ENCODE data around the gene DNAH10. TPM values are rescaled to one million over a fixed set of nuclear protein-coding genes. Genes with fewer than 3 reads are reported as not detected.
A peak's percentile ranks its signal among the peaks of the same experiment; 100 is the strongest.

The DNAH10 gene
- total RNA-seq, 1 donor from 2014 or later = 0.54 TPM

GRCh38 chr12:123972457-123973401, 210.6 kb downstream of the DNAH10 start, which contains the start of the genes CCDC92 and ZNF664:
Gene CCDC92, minus strand, starts transcription at chr12:123972831. Its CDS starts 28,526 bp downstream, at chr12:123944305.
Gene ZNF664, plus strand, starts transcription at chr12:123973215. Its CDS starts 38,930 bp downstream, at chr12:124012145.
- H4K20me1 ChIP-seq (ENCODE audit: insufficient read depth, low read length) = peaks cover 40% of the 10 kb centered on the region
- no peaks in the 10 kb centered on the region for H3K36me3 ChIP-seq (ENCODE audit: insufficient read depth, low read length)
- FAIRE-seq = no peak
- peak within 1 kb of the TSS; percentile 74 for H2AFZ ChIP-seq (ENCODE audit: low read depth, low read length)
- H3K9me3 Mint-ChIP-seq (ENCODE audit: unreplicated experiment) = no peaks in the 10 kb centered on the region
- H3K4me2 ChIP-seq (ENCODE audit: low read length) = peak within 1 kb of the TSS; percentile 94
- peak; percentile 73 for DNase-seq (ENCODE audit: low read depth)
- no peak for TF ChIP-seq EZH2 (IDR thresholded peaks at IDR 0.05; ENCODE audit: insufficient read depth, low read length)
- TF ChIP-seq CTCF (IDR thresholded peaks at IDR 0.05; ENCODE audit: insufficient read depth, low read depth, low read length) = no peak
- H3K4me3 Mint-ChIP-seq (ENCODE audit: unreplicated experiment) = peak within 1 kb of the TSS; percentile 99
- H3K27ac Mint-ChIP-seq (ENCODE audit: unreplicated experiment) = peak within 1 kb of the TSS; percentile 96
- no peaks in the 10 kb centered on the region for H3K9me3 ChIP-seq (ENCODE audit: insufficient read depth, low read depth, low read length)
- H3K4me1 Mint-ChIP-seq (ENCODE audit: low read depth, unreplicated experiment) = peaks cover 14% of the 10 kb centered on the region
- H3K4me3 ChIP-seq (ENCODE audit: insufficient read depth, low read depth, low read length) = peak within 1 kb of the TSS; percentile 80
- H3K79me2 ChIP-seq (ENCODE audit: insufficient read depth, low read length) = peaks cover 65% of the 10 kb centered on the region
- peaks cover 4% of the 10 kb centered on the region for H3K27me3 Mint-ChIP-seq (ENCODE audit: low read depth, unreplicated experiment)
- H3K36me3 Mint-ChIP-seq (ENCODE audit: low read depth, unreplicated experiment) = peaks cover 11% of the 10 kb centered on the region
- H3K4me1 ChIP-seq (ENCODE audit: insufficient read depth, low read length) = peaks cover 24% of the 10 kb centered on the region
- no peaks in the 10 kb centered on the region for H3K27me3 ChIP-seq (ENCODE audit: insufficient read depth, low read length)
- H3K27ac ChIP-seq (ENCODE audit: low read depth, low read length) = peak within 1 kb of the TSS; percentile 55
- peak within 1 kb of the TSS; percentile 86 for H3K9ac ChIP-seq (ENCODE audit: low read length)

- no peaks in the 10 kb centered on the region for H3K27me3 ChIP-seq (ENCODE audit: insufficient read depth, low read length)
- Mint-ChIP-seq H3K4me3 (ENCODE audit: unreplicated experiment) (peak overlapping the region; percentile 99), H3K36me3 (ENCODE audit: low read depth, unreplicated experiment) (peaks cover 7% of the 10 kb centered on the region), H3K27me3 (ENCODE audit: low read depth, unreplicated experiment) (peaks cover 4% of the 10 kb centered on the region), H3K4me1 (ENCODE audit: low read depth, unreplicated experiment) (peaks cover 12% of the 10 kb centered on the region), H3K27ac (ENCODE audit: unreplicated experiment) (peak overlapping the region; percentile 48), H3K9me3 (ENCODE audit: unreplicated experiment) (no peaks in the 10 kb centered on the region)
- H3K4me1 ChIP-seq (ENCODE audit: insufficient read depth, low read length) = peaks cover 20% of the 10 kb centered on the region
- H3K79me2 ChIP-seq (ENCODE audit: insufficient read depth, low read length) = peaks cover 56% of the 10 kb centered on the region
- peaks cover 30% of the 10 kb centered on the region for H4K20me1 ChIP-seq (ENCODE audit: insufficient read depth, low read length)
- peak overlapping the region; percentile 79 for H3K4me3 ChIP-seq (ENCODE audit: insufficient read depth, low read depth, low read length)
- peak overlapping the region; percentile 91 for H3K4me2 ChIP-seq (ENCODE audit: low read length)
- DNase-seq (ENCODE audit: low read depth) (no peak), FAIRE-seq (no peak)
- peak overlapping the region; percentile 29 for H3K27ac ChIP-seq (ENCODE audit: low read depth, low read length)
- H2AFZ ChIP-seq (ENCODE audit: low read depth, low read length) = peak overlapping the region; percentile 74
- H3K36me3 ChIP-seq (ENCODE audit: insufficient read depth, low read length) = no peaks in the 10 kb centered on the region
- H3K9ac ChIP-seq (ENCODE audit: low read length) = peak overlapping the region; percentile 85
- H3K9me3 ChIP-seq (ENCODE audit: insufficient read depth, low read depth, low read length) = no peaks in the 10 kb centered on the region
- no peak for TF ChIP-seq CTCF (IDR thresholded peaks at IDR 0.05; ENCODE audit: insufficient read depth, low read depth, low read length)
- no peak for TF ChIP-seq EZH2 (IDR thresholded peaks at IDR 0.05; ENCODE audit: insufficient read depth, low read length)
Observed at GRCh38 chr12:123973552-123974341, 211.6 kb downstream of the DNAH10 start.

Data from astrocyte (in vitro differentiated cells and primary cell).